ENCODE measurements around the gene KCNK13.

GRCh38 chr14:90198541-90199060 lies 136.8 kb downstream of the KCNK13 start:
- TF ChIP-seq, protein P1, sequence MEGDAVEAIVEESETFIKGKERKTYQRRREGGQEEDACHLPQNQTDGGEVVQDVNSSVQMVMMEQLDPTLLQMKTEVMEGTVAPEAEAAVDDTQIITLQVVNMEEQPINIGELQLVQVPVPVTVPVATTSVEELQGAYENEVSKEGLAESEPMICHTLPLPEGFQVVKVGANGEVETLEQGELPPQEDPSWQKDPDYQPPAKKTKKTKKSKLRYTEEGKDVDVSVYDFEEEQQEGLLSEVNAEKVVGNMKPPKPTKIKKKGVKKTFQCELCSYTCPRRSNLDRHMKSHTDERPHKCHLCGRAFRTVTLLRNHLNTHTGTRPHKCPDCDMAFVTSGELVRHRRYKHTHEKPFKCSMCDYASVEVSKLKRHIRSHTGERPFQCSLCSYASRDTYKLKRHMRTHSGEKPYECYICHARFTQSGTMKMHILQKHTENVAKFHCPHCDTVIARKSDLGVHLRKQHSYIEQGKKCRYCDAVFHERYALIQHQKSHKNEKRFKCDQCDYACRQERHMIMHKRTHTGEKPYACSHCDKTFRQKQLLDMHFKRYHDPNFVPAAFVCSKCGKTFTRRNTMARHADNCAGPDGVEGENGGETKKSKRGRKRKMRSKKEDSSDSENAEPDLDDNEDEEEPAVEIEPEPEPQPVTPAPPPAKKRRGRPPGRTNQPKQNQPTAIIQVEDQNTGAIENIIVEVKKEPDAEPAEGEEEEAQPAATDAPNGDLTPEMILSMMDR (conservative IDR thresholded peaks at IDR 0.05 in 1 of 2, IDR thresholded peaks at IDR 0.05 in 1 of 2; ENCODE audit: extremely low read depth in 1 of 2, insufficient read depth in 1 of 2, low read depth in 1 of 2, low read length in 2 of 2): no peak
- no peak for TF ChIP-seq EZH2 (IDR thresholded peaks at IDR 0.05; ENCODE audit: borderline replicate concordance, low read length)

Measured in mammary epithelial cell (primary cell).